Left lobe of liver (tissue), 1 donor: ENCODE measurements around the gene CDK1. TPM values are rescaled to one million over a fixed set of nuclear protein-coding genes. Genes with fewer than 3 reads are reported as not detected.

Experiments
- total RNA-seq: library from RNA; stranded (reverse); gene quantifications from one replicate; pipeline ENCODE4 v1.2.1, GENCODE V29; 2021
- donor health status: DM: no; HTN: yes; CAD: no.

CDK1 gene
- total RNA-seq, 1 donor from 2014 or later: 0.65 TPM

Other genes starting within 250 kb of the CDK1 start
- gene RHOBTB1, start 165.7 kb downstream of the CDK1 start, total RNA-seq: 3.6 TPM